Lower leg skin (tissue), 4 donors: Measurements from ENCODE around the gene CEND1. TPM values are rescaled to one million over a fixed set of nuclear protein-coding genes. Genes with fewer than 3 reads are reported as not detected.

Source experiments
- DNase-seq, 2 donors: peaks; one replicate each; pipeline ENCODE4 v3.0.0-alpha.2; 2019; ENCODE audit warnings: low spot score in 2 of 2
- H3K4me3 ChIP-seq: fragments of 200-600 bp; sonication (generic); 2 replicates; pipeline ENCODE4 v1.5.1; 2017; ENCODE audit warnings: mild to moderate bottlenecking, low read depth; ENCODE audit not compliant: poor library complexity, severe bottlenecking
- CTCF ChIP-seq, 3 donors: fragments of 450-650 bp; IDR thresholded peaks; one replicate each; pipeline ENCODE4 v1.5.1; 2016; ENCODE audit warnings: antibody characterized with exemption in 3 of 3, mild to moderate bottlenecking in 3 of 3, moderate library complexity in 2 of 3
- POLR2A ChIP-seq, 2 donors: fragments of 450-650 bp; IDR thresholded peaks; one replicate each; pipeline ENCODE4 v1.6.1; 2016 to 2017; ENCODE audit warnings: antibody characterized with exemption in 2 of 2, mild to moderate bottlenecking in 1 of 2, moderate library complexity in 1 of 2
- WGBS, 2 donors: methylation state at CpG; one replicate each; pipeline ENCODE4 v1.1.5; 2018; 5-methylcytosine and 5-hydroxymethylcytosine counted together
- intact Hi-C: fragments of 100-400 bp; cut with DNase I; formaldehyde crosslinking; loops from one replicate; pipeline ENCODE4 v1.15.0; 2023; ENCODE audit warnings: low total_unique reads
- total RNA-seq, 4 donors: library from RNA; depleted of rRNA; stranded (reverse); fragments of >200 nt; gene quantifications; one replicate each; pipeline ENCODE4 v1.1.0, GENCODE V29; 2016

CEND1 gene
- total RNA-seq, 4 donors from 2014 or later: not detected

DNA sequence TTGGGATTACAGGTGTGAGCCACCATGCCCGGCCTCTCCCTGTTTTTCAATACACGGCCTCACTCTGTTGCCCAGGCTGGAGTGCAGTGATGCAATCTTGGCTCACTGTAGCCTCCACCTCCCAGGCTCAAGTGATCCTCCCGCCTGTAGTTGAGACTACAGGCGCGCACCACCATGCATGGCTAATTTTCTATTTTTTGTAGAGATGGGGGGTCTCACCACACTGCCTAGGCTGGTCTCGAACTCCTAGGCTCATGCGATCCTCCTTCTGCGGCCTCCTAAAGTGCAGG, 24.1 kb downstream of the CEND1 start:
- H3K4me3 ChIP-seq: no peak overlapping the region
- intact Hi-C loops: no loop called here
- DNase-seq: no peak
- 84 to 96% methylated on average over 8 of the region's 8 CpGs for WGBS, 2 donors
- no peak for TF ChIP-seq CTCF (IDR thresholded peaks at IDR 0.05)
- TF ChIP-seq POLR2A (IDR thresholded peaks at IDR 0.05): no peak

GRCh38 chr11:765025-765801, 24.7 kb downstream of the CEND1 start:
- intact Hi-C loops: no loop called here
- DNase-seq: peak in 1 of 2 donors; percentile 88
- WGBS, 2 donors: 77 to 78% methylated on average over 18 to 19 of the region's 19 CpGs
- TF ChIP-seq POLR2A (IDR thresholded peaks at IDR 0.05) (no peak), CTCF (IDR thresholded peaks at IDR 0.05) (no peak)
- H3K4me3 ChIP-seq: no peak overlapping the region

- intact Hi-C loops: no loop called here
- TF ChIP-seq POLR2A (IDR thresholded peaks at IDR 0.05) (no peak), CTCF (IDR thresholded peaks at IDR 0.05) (no peak)
Observed at GRCh38 chr11:764322-765024, 25.4 kb downstream of the CEND1 start.

GRCh38 chr11:763549-764321, 26.2 kb downstream of the CEND1 start:
- no peak for TF ChIP-seq POLR2A (IDR thresholded peaks at IDR 0.05)
- no peak for TF ChIP-seq CTCF (IDR thresholded peaks at IDR 0.05)
- intact Hi-C loops: no loop called here
- no peak overlapping the region for H3K4me3 ChIP-seq
- peak in 1 of 2 donors; percentile 80 for DNase-seq
- 69 to 77% methylated on average over 16 to 22 of the region's 22 CpGs for WGBS, 2 donors

More at GRCh38 chr11:764322-765024, 25.4 kb downstream of the CEND1 start:
- peak in 1 of 2 donors; percentile 82 for DNase-seq
- no peak overlapping the region for H3K4me3 ChIP-seq
- 82 to 85% methylated on average over 17 to 18 of the region's 18 CpGs for WGBS, 2 donors

GRCh38 chr11:763073-763463, 26.8 kb downstream of the CEND1 start:
- intact Hi-C loops: no loop called here
- no peak for TF ChIP-seq POLR2A (IDR thresholded peaks at IDR 0.05)
- TF ChIP-seq CTCF (IDR thresholded peaks at IDR 0.05): no peak
- 29 to 47% methylated on average over 16 to 24 of the region's 24 CpGs for WGBS, 2 donors
- H3K4me3 ChIP-seq: no peak overlapping the region
- peak in 1 of 2 donors; percentile 78 for DNase-seq
